H1 (cell line): ENCODE data around the gene SLC25A11. TPM values are rescaled to one million over a fixed set of nuclear protein-coding genes. Genes with fewer than 3 reads are reported as not detected.

Experiments used
- CTCF ChIA-PET: fragments of 300-600 bp; sonication (Branson Sonifier 250); formaldehyde crosslinking; loops from one replicate; lab custom pipeline; 2021; ENCODE audit not compliant: partially characterized antibody; lab: Charles Lee
- POLR2A ChIA-PET: fragments of 300-600 bp; sonication (Branson Sonifier 250); formaldehyde crosslinking; loops from one replicate; lab custom pipeline; 2021; ENCODE audit warnings: inconsistent platforms; ENCODE audit not compliant: partially characterized antibody; lab: Charles Lee
- DNase-seq, 2 experiments: peaks; one replicate each; pipeline versions ENCODE4 v3.0.0 to v3.0.0-alpha.2; 2010 to 2022; ENCODE audit warnings: low spot score in 2 of 2, low read depth in 1 of 2, mixed read lengths in 1 of 2
- FAIRE-seq: peaks from 2 replicates; lab custom pipeline; 2011; peaks lifted over from hg19 to GRCh38; lab: Jason Lieb, UNC
- H2AFZ ChIP-seq: 2 replicates; pipeline ENCODE4 v1.8.1; 2012; ENCODE audit warnings: low read length, inconsistent platforms
- H2AK5ac ChIP-seq: 2 replicates; pipeline ENCODE4 v1.6.1; 2013; ENCODE audit warnings: low read depth, low read length
- H2BK120ac ChIP-seq: replicated peaks from 2 replicates; pipeline ENCODE3; 2013; ENCODE audit warnings: low read depth, low read length, inconsistent platforms
- H2BK12ac ChIP-seq: 2 replicates; pipeline ENCODE4 v1.6.1; 2013; ENCODE audit warnings: low read depth, low read length
- H2BK15ac ChIP-seq: 2 replicates; pipeline ENCODE4 v1.6.1; 2013; ENCODE audit warnings: low read length
- H2BK20ac ChIP-seq: 2 replicates; pipeline ENCODE4 v1.6.1; 2013; ENCODE audit warnings: low read length
- H2BK5ac ChIP-seq: 2 replicates; pipeline ENCODE4 v1.6.1; 2013; ENCODE audit warnings: low read depth, low read length
- H3K14ac ChIP-seq: 2 replicates; pipeline ENCODE4 v1.6.1; 2013; ENCODE audit warnings: inconsistent platforms; ENCODE audit not compliant: insufficient read length
- H3K18ac ChIP-seq: 2 replicates; pipeline ENCODE4 v1.6.1; 2013; ENCODE audit warnings: low read length; ENCODE audit errors: extremely low read depth
- H3K23ac ChIP-seq: 2 replicates; pipeline ENCODE4 v1.6.1; 2013; ENCODE audit warnings: inconsistent platforms; ENCODE audit not compliant: insufficient read length
- H3K23me2 ChIP-seq: 2 replicates; pipeline ENCODE4 v1.6.1; 2013; ENCODE audit warnings: low read depth, low read length
- H3K27ac ChIP-seq: 2 replicates; pipeline ENCODE4 v1.6.1; 2011; ENCODE audit warnings: low read depth, low read length, inconsistent platforms
- H3K27me3 ChIP-seq, 4 experiments: replicated peaks in 1 of 4; 1 replicate in 1 of 4; 2 replicates in 3 of 4; pipeline versions ENCODE4 v1.6.1 to v1.8.1; 2011 to 2013; ENCODE audit warnings: low read length in 3 of 4, mild to moderate bottlenecking in 3 of 4, inconsistent platforms in 2 of 4, mixed read lengths in 2 of 4, moderate library complexity in 1 of 4; ENCODE audit not compliant: control insufficient read depth in 3 of 4, insufficient read depth in 3 of 4; ENCODE audit errors: extremely low read depth in 1 of 4
- H3K36me3 ChIP-seq, 4 experiments: 2 replicates each; pipeline versions ENCODE4 v1.6.1 to v1.8.1; 2011 to 2013; ENCODE audit warnings: mild to moderate bottlenecking in 4 of 4, low read length in 3 of 4, moderate library complexity in 2 of 4, control low read depth in 1 of 4, inconsistent platforms in 1 of 4; ENCODE audit not compliant: insufficient read depth in 4 of 4, control insufficient read depth in 2 of 4
- H3K4ac ChIP-seq: replicated peaks from 2 replicates; pipeline ENCODE3; 2013; ENCODE audit warnings: low read length, low read depth, mixed read lengths, inconsistent platforms; ENCODE audit not compliant: insufficient read length
- H3K4me1 ChIP-seq, 4 experiments: replicated peaks in 1 of 4; 1 replicate in 1 of 4; 2 replicates in 3 of 4; pipeline versions ENCODE4 v1.6.1 to v1.8.1; 2011 to 2013; ENCODE audit warnings: low read length in 3 of 4, inconsistent platforms in 2 of 4, mixed read lengths in 1 of 4; ENCODE audit not compliant: insufficient read depth in 4 of 4, control insufficient read depth in 3 of 4
- H3K4me2 ChIP-seq, 2 experiments: 2 replicates each; pipeline versions ENCODE4 v1.6.1 to v1.8.1; 2011 to 2013; ENCODE audit warnings: low read depth in 2 of 2, low read length in 2 of 2, control low read depth in 1 of 2, inconsistent platforms in 1 of 2, mild to moderate bottlenecking in 1 of 2; ENCODE audit not compliant: insufficient read depth in 1 of 2
- H3K4me3 ChIP-seq, 4 experiments: fragments of 200-600, 300-600 bp in 1 of 4; sonication (generic), shearing (Covaris generic), sonication (Bioruptor Twin) in 1 of 4; 2 replicates each; pipeline versions ENCODE4 v1.5.1 to v1.8.1; 2011 to 2016; ENCODE audit warnings: low read length in 4 of 4, low read depth in 3 of 4, control low read depth in 2 of 4, inconsistent platforms in 2 of 4, mild to moderate bottlenecking in 2 of 4, mixed read lengths in 1 of 4, moderate library complexity in 1 of 4; ENCODE audit not compliant: insufficient read depth in 2 of 4; ENCODE audit errors: extremely low read depth in 1 of 4
- H3K56ac ChIP-seq: replicated peaks from 2 replicates; pipeline ENCODE3; 2013; ENCODE audit warnings: low read depth, mild to moderate bottlenecking, mixed read lengths, low read length, inconsistent platforms; ENCODE audit not compliant: insufficient read length
- H3K79me1 ChIP-seq: 2 replicates; pipeline ENCODE4 v1.6.1; 2013; ENCODE audit warnings: low read depth, low read length, control low read depth
- H3K79me2 ChIP-seq, 2 experiments: 2 replicates each; pipeline versions ENCODE4 v1.6.1 to v1.8.1; 2012 to 2013; ENCODE audit warnings: low read length in 2 of 2, mild to moderate bottlenecking in 2 of 2, inconsistent platforms in 1 of 2; ENCODE audit not compliant: insufficient read depth in 2 of 2, control insufficient read depth in 1 of 2
- H3K9ac ChIP-seq, 4 experiments: replicated peaks in 1 of 4; 1 replicate in 1 of 4; 2 replicates in 3 of 4; pipeline versions ENCODE4 v1.6.1 to v1.8.1; 2011 to 2013; ENCODE audit warnings: low read depth in 3 of 4, low read length in 3 of 4, control low read depth in 2 of 4, mild to moderate bottlenecking in 2 of 4, moderate library complexity in 2 of 4, inconsistent platforms in 1 of 4; ENCODE audit errors: extremely low read depth in 1 of 4
- H3K9me3 ChIP-seq, 2 experiments: 2 replicates each; pipeline versions ENCODE4 v1.6.1 to v1.8.1; 2012 to 2013; ENCODE audit warnings: mild to moderate bottlenecking in 2 of 2, moderate library complexity in 2 of 2, control low read depth in 1 of 2, inconsistent platforms in 1 of 2, low read depth in 1 of 2, low read length in 1 of 2, mixed read lengths in 1 of 2; ENCODE audit not compliant: insufficient read depth in 2 of 2
- H4K20me1 ChIP-seq, 2 experiments: replicated peaks in 1 of 2; 2 replicates each; pipeline versions ENCODE3 to v1.8.1; 2011 to 2013; ENCODE audit warnings: inconsistent platforms in 2 of 2, low read length in 2 of 2, mild to moderate bottlenecking in 1 of 2; ENCODE audit not compliant: insufficient read depth in 2 of 2, control insufficient read depth in 1 of 2
- H4K5ac ChIP-seq: 2 replicates; pipeline ENCODE4 v1.6.1; 2013; ENCODE audit warnings: low read length, low read depth, mixed read lengths, inconsistent platforms; ENCODE audit not compliant: insufficient read length
- H4K8ac ChIP-seq: 2 replicates; pipeline ENCODE4 v1.8.0; 2013; ENCODE audit warnings: mild to moderate bottlenecking, moderate library complexity, low read length, inconsistent platforms; ENCODE audit not compliant: insufficient read depth; ENCODE audit errors: extremely low read depth
- H4K91ac ChIP-seq: replicated peaks from 2 replicates; pipeline ENCODE3; 2013; ENCODE audit warnings: low read length, mixed read lengths, inconsistent platforms; ENCODE audit not compliant: insufficient read length
- ASH2L ChIP-seq: fragments of 200-600, 300-600 bp; sonication (generic); IDR thresholded peaks from one replicate; pipeline ENCODE4 v1.7.1; 2017; ENCODE audit warnings: low read length
- CBX8 ChIP-seq: fragments of 300-800, 300-1000 bp; sonication (generic); IDR thresholded peaks from 2 replicates; pipeline ENCODE4 v1.7.1; 2016; ENCODE audit warnings: low read depth, low read length, borderline replicate concordance
- EP300 ChIP-seq, 2 experiments: IDR thresholded peaks; 1 replicate in 1 of 2; 2 replicates in 1 of 2; pipeline ENCODE4 v1.6.1; 2011 to 2012; ENCODE audit warnings: low read depth in 2 of 2, low read length in 2 of 2, mild to moderate bottlenecking in 2 of 2, borderline replicate concordance in 1 of 2, inconsistent platforms in 1 of 2, moderate library complexity in 1 of 2
- PHF8 ChIP-seq: fragments of 200-600 bp; sonication (generic); conservative IDR thresholded peaks from 2 replicates; pipeline ENCODE4 v1.7.1; 2012; ENCODE audit warnings: low read depth, mild to moderate bottlenecking, inconsistent platforms, low read length, moderate library complexity
- RAD21 ChIP-seq, 2 experiments: IDR thresholded peaks in 1 of 2; conservative IDR thresholded peaks in 1 of 2; 2 replicates each; pipeline ENCODE4 v1.6.1; 2011; ENCODE audit warnings: low read depth in 2 of 2, low read length in 2 of 2, improper control_type of control experiment in 1 of 2, inconsistent platforms in 1 of 2, mild to moderate bottlenecking in 1 of 2, moderate library complexity in 1 of 2
- TBP ChIP-seq: IDR thresholded peaks from 2 replicates; pipeline ENCODE4 v1.6.1; 2011; ENCODE audit warnings: low read depth, low read length, improper control_type of control experiment
- YY1 ChIP-seq: IDR thresholded peaks from 2 replicates; pipeline ENCODE4 v1.6.1; 2011; ENCODE audit warnings: low read depth, mild to moderate bottlenecking, low read length
- WGBS, 2 experiments: shearing (Covaris generic) in 1 of 2; methylation state at CpG; one replicate each; pipeline versions ENCODE4 v1.1.6 to v1.1.7; 2013 to 2015; ENCODE audit warnings: low lambda C conversion rate in 2 of 2, mixed read lengths in 2 of 2, inconsistent platforms in 1 of 2, low coverage in 1 of 2, missing lambda C conversion rate in 1 of 2; ENCODE audit not compliant: insufficient replicate concordance in 2 of 2, insufficient coverage in 1 of 2, insufficient read length in 1 of 2; ENCODE audit errors: extremely low coverage in 1 of 2, missing lambda C conversion rate in 1 of 2; 5-methylcytosine and 5-hydroxymethylcytosine counted together
- polyA plus RNA-seq, 7 experiments: library from polyadenylated mRNA; depleted of rRNA in 3 of 7; stranded (reverse) in 5 of 7; unstranded in 2 of 7; fragments of >200 nt in 5 of 7; fragments of 200-250 nt in 2 of 7; gene quantifications; 1 replicate in 5 of 7; 2 replicates in 1 of 7; 4 replicates in 1 of 7; pipeline versions ENCODE4 v1.2.1 to v1.2.3, GENCODE V29; 2011 to 2013; ENCODE audit warnings: missing spikeins in 2 of 7, mixed read lengths in 2 of 7
- total RNA-seq: library from RNA; stranded (reverse); fragmentation: NEBNext Ultra II Directional; extraction: Animal tissue kit (Norgen Biotek cat#: 25700); gene quantifications from 2 replicates; pipeline ENCODE4 v1.2.1, GENCODE V29; 2021
- TF ChIP-seq, protein P1 (sequence below), 3 experiments: IDR thresholded peaks; 1 replicate in 2 of 3; 2 replicates in 1 of 3; pipeline versions ENCODE4 v1.5.1 to v1.6.1; 2011; ENCODE audit warnings: low read length in 3 of 3, mild to moderate bottlenecking in 3 of 3, inconsistent platforms in 2 of 3, low read depth in 1 of 3, moderate library complexity in 1 of 3; ENCODE audit not compliant: insufficient read depth in 1 of 3; ENCODE audit errors: control extremely low read depth in 1 of 3

The SLC25A11 gene
- total and polyA plus RNA-seq, 2 of the 8 experiments (the other 6 are each of a cell fraction or from before 2014, with no cell fraction given) = 55.9 to 97.0 TPM

- no peak within 1 kb of the TSS; a peak in 1 of 7 replicates for H3K9ac ChIP-seq
- no peaks in the 10 kb centered on the region for H3K36me3 ChIP-seq
- no peak within 1 kb of the TSS for H4K91ac ChIP-seq
- H2AFZ ChIP-seq = no peak within 1 kb of the TSS
- no peak within 1 kb of the TSS for H3K56ac ChIP-seq
- no peak within 1 kb of the TSS for H2BK12ac ChIP-seq
- FAIRE-seq (peak; percentile 99), DNase-seq (peak in 1 of 2 experiments; percentile 91)
- no peaks in the 10 kb centered on the region for H3K79me2 ChIP-seq
- no peak within 1 kb of the TSS for H3K18ac ChIP-seq
- ChIA-PET CTCF (interaction anchor here (0.7 to 4.4 kb wide), 21 partner anchors 9 to 1450 kb away, joined by 3 to 23 read pairs (median 3); partner anchors contain the start of genes CAMTA2, ENO3 and SLC25A11), POLR2A (interaction anchor here (0.8 to 6.4 kb wide), 3 partner anchors 34 to 195 kb away, joined by 3 to 49 read pairs (median 6); partner anchors contain the start of genes RNF167 and SLC25A11)
- H3K27ac ChIP-seq = no peak within 1 kb of the TSS
- H2BK120ac ChIP-seq = no peak within 1 kb of the TSS
- H3K79me1 ChIP-seq = no peaks in the 10 kb centered on the region
- no peak within 1 kb of the TSS for H2BK20ac ChIP-seq
- no peak within 1 kb of the TSS for H4K5ac ChIP-seq
- H3K9me3 ChIP-seq = no peaks in the 10 kb centered on the region
- H3K4ac ChIP-seq = no peak within 1 kb of the TSS
- 45% methylated on average over 9 of the region's 10 CpGs; no CpG with 5 or more reads in 1 of the 2 experiments for WGBS, 2 experiments
- H2BK15ac ChIP-seq = no peak within 1 kb of the TSS; the same call in 1 of the 2 replicates
- no peaks in the 10 kb centered on the region for H4K20me1 ChIP-seq
- no peak within 1 kb of the TSS for H2AK5ac ChIP-seq
- no peak within 1 kb of the TSS for H3K14ac ChIP-seq
- no peak within 1 kb of the TSS for H3K4me3 ChIP-seq
- no peak within 1 kb of the TSS; the same call in 1 of the 2 replicates for H4K8ac ChIP-seq
- H3K4me1 ChIP-seq = peaks cover 3 to 14% (median 4%) of the 10 kb centered on the region in 4 experiments; a peak in 6 of 7 replicates
- H3K23me2 ChIP-seq = peaks cover 3% of the 10 kb centered on the region; the same call in 1 of the 2 replicates
- H3K4me2 ChIP-seq = peak within 1 kb of the TSS in 1 of 2 experiments; percentile 51; a peak in 1 of 4 replicates
- H3K23ac ChIP-seq = no peak within 1 kb of the TSS
- H2BK5ac ChIP-seq = no peak within 1 kb of the TSS
- 0 out of 7 replicates have a peak, but pooled peaks cover 0 to 2% (median 0%) of the 10 kb centered on the region in 4 experiments for H3K27me3 ChIP-seq
- TF ChIP-seq EP300 (IDR thresholded peaks at IDR 0.05; ENCODE audit: borderline replicate concordance in 1 of 2, low read depth in 2 of 2, low read length in 2 of 2) (no peak), TBP (no peak), RAD21 (IDR thresholded peaks at IDR 0.05 in 1 of 2, conservative IDR thresholded peaks at IDR 0.05 in 1 of 2; ENCODE audit: low read depth in 2 of 2, low read length in 2 of 2) (peak; percentile 64 to 75), ASH2L (no peak), YY1 (0 out of 2 replicates have a peak, but pooled peaks have one; percentile 8), CBX8 (no peak), PHF8 (no peak)
- TF ChIP-seq, protein P1, sequence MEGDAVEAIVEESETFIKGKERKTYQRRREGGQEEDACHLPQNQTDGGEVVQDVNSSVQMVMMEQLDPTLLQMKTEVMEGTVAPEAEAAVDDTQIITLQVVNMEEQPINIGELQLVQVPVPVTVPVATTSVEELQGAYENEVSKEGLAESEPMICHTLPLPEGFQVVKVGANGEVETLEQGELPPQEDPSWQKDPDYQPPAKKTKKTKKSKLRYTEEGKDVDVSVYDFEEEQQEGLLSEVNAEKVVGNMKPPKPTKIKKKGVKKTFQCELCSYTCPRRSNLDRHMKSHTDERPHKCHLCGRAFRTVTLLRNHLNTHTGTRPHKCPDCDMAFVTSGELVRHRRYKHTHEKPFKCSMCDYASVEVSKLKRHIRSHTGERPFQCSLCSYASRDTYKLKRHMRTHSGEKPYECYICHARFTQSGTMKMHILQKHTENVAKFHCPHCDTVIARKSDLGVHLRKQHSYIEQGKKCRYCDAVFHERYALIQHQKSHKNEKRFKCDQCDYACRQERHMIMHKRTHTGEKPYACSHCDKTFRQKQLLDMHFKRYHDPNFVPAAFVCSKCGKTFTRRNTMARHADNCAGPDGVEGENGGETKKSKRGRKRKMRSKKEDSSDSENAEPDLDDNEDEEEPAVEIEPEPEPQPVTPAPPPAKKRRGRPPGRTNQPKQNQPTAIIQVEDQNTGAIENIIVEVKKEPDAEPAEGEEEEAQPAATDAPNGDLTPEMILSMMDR (IDR thresholded peaks at IDR 0.05; ENCODE audit: control extremely low read depth in 1 of 3, insufficient read depth in 1 of 3, low read depth in 1 of 3, low read length in 3 of 3) = peak; percentile 71 to 89 (median 81)
Observed at GRCh38 chr17:4903051-4903818, 36.6 kb downstream of the SLC25A11 start, which contains the start of gene CHRNE. Gene CHRNE (minus strand): TSS chr17:4903098. CDS start chr17:4903063, 35 bp downstream.
